Smooth muscle cell (in vitro differentiated cells): ENCODE results near the gene KCNH4. TPM values are rescaled to one million over a fixed set of nuclear protein-coding genes. Genes with fewer than 3 reads are reported as not detected.
A peak's percentile ranks its signal among the peaks of the same experiment; 100 is the strongest.

Experiments
- DNase-seq: peaks from one replicate; lab custom pipeline; 2025; ENCODE audit not compliant: unreplicated experiment; lab: John Stamatoyannopoulos, UW
- H2AFZ ChIP-seq: fragments of 200-600 bp; sonication (generic); 2 replicates; pipeline ENCODE4 v1.6.0; 2016; ENCODE audit warnings: antibody characterized with exemption, low read depth, mild to moderate bottlenecking
- H3F3A ChIP-seq: fragments of 200-600 bp; sonication (generic); 2 replicates; pipeline ENCODE4 v1.6.0; 2017; ENCODE audit warnings: antibody characterized with exemption, low read depth
- H3K27ac ChIP-seq: fragments of 200-600 bp; sonication (generic); 2 replicates; pipeline ENCODE4 v1.5.1; 2016; ENCODE audit warnings: low read depth, mild to moderate bottlenecking
- H3K27me3 ChIP-seq: fragments of 200-600 bp; sonication (generic); 2 replicates; pipeline ENCODE4 v1.6.1; 2016; ENCODE audit warnings: low read depth, mild to moderate bottlenecking
- H3K36me3 ChIP-seq: fragments of 200-600 bp; sonication (generic); 2 replicates; pipeline ENCODE4 v1.5.1; 2016; ENCODE audit warnings: low read depth
- H3K4me1 ChIP-seq: fragments of 200-600 bp; sonication (generic); 2 replicates; pipeline ENCODE4 v1.5.1; 2016; ENCODE audit warnings: low read depth
- H3K4me2 ChIP-seq: fragments of 200-600 bp; sonication (generic); 2 replicates; pipeline ENCODE4 v1.6.0; 2016; ENCODE audit warnings: mild to moderate bottlenecking
- H3K4me3 ChIP-seq: fragments of 200-600 bp; sonication (generic); 2 replicates; pipeline ENCODE4 v1.5.1; 2016; ENCODE audit warnings: mild to moderate bottlenecking
- H3K79me2 ChIP-seq: fragments of 200-600 bp; sonication (generic); 2 replicates; pipeline ENCODE4 v1.6.0; 2016; ENCODE audit warnings: low read depth, mild to moderate bottlenecking
- H3K9ac ChIP-seq: fragments of 200-600 bp; sonication (generic); 2 replicates; pipeline ENCODE4 v1.6.0; 2016; ENCODE audit warnings: low read depth
- H3K9me3 ChIP-seq: fragments of 200-600 bp; sonication (generic); replicated peaks from 2 replicates; pipeline ENCODE4 v1.5.1; 2016; ENCODE audit warnings: low read depth
- H4K20me1 ChIP-seq: fragments of 200-600 bp; sonication (generic); 2 replicates; pipeline ENCODE4 v1.6.0; 2016; ENCODE audit warnings: low read depth
- WGBS: methylation state at CpG from one replicate; pipeline ENCODE4 v1.1.7; 2016; ENCODE audit warnings: low lambda C conversion rate; 5-methylcytosine and 5-hydroxymethylcytosine counted together
- polyA plus RNA-seq: library from polyadenylated mRNA; unstranded; fragments of >200 nt; fragmentation: Nextera tagmentation; extraction: Ambion mirVana; gene quantifications from 2 replicates; pipeline ENCODE4 v1.2.1, GENCODE V29; 2016
- total RNA-seq: library from RNA; depleted of rRNA; stranded (reverse); fragments of >200 nt; gene quantifications from 2 replicates; pipeline ENCODE4 v1.2.3, GENCODE V29; 2014
- TF ChIP-seq, protein P1 (sequence below): fragments of 200-600 bp; sonication (generic); IDR thresholded peaks from 2 replicates; pipeline ENCODE4 v1.5.1; 2017; ENCODE audit warnings: borderline replicate concordance, mild to moderate bottlenecking, antibody characterized with exemption; ENCODE audit not compliant: insufficient read depth, poor library complexity, severe bottlenecking

KCNH4 gene
- total and polyA plus RNA-seq, 2 experiments from 2014 or later = not detected

DNA sequence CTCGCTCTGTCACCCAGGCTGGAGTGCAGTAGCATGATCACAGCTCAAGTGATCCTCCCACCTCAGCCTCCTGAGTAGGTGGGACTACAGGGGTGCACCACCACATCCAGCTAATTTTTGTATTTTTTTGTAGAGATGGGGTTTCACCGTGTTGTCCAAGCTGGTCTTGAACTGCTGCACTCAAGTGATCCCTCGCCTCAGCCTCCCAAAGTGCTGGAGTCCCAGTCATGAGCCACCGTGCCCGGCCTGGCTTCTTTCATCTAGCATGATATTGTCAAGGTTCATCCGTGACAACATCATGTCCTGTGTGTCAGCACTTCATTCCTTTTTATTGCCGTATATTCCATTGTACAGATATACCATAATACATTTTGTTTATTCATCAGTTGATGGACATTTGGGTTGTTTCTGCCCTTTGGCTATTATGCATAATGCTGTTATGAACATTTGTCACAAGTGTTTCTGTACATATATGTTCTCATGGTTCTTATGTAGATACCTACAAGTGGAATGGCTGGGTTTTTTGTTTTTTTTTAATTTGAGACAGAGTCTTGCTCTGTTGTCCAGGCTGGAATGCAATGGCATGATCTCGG lies 16.7 kb upstream of the KCNH4 start:
- no peaks in the 10 kb centered on the region for H3K79me2 ChIP-seq
- no peak overlapping the region for H3K9ac ChIP-seq
- H3K9me3 ChIP-seq = no peaks in the 10 kb centered on the region
- DNase-seq = no peak
- WGBS = 96% methylated on average over 8 of the region's 8 CpGs
- H3K36me3 ChIP-seq = no peaks in the 10 kb centered on the region
- no peak overlapping the region for H3K27ac ChIP-seq
- H3K27me3 ChIP-seq = no peaks in the 10 kb centered on the region
- TF ChIP-seq, protein P1, sequence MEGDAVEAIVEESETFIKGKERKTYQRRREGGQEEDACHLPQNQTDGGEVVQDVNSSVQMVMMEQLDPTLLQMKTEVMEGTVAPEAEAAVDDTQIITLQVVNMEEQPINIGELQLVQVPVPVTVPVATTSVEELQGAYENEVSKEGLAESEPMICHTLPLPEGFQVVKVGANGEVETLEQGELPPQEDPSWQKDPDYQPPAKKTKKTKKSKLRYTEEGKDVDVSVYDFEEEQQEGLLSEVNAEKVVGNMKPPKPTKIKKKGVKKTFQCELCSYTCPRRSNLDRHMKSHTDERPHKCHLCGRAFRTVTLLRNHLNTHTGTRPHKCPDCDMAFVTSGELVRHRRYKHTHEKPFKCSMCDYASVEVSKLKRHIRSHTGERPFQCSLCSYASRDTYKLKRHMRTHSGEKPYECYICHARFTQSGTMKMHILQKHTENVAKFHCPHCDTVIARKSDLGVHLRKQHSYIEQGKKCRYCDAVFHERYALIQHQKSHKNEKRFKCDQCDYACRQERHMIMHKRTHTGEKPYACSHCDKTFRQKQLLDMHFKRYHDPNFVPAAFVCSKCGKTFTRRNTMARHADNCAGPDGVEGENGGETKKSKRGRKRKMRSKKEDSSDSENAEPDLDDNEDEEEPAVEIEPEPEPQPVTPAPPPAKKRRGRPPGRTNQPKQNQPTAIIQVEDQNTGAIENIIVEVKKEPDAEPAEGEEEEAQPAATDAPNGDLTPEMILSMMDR = no peak
- no peak overlapping the region for H3K4me2 ChIP-seq
- no peaks in the 10 kb centered on the region for H4K20me1 ChIP-seq
- no peak overlapping the region for H2AFZ ChIP-seq
- H3K4me3 ChIP-seq = no peak overlapping the region
- H3F3A ChIP-seq = no peaks in the 10 kb centered on the region
- H3K4me1 ChIP-seq = no peaks in the 10 kb centered on the region

DNA sequence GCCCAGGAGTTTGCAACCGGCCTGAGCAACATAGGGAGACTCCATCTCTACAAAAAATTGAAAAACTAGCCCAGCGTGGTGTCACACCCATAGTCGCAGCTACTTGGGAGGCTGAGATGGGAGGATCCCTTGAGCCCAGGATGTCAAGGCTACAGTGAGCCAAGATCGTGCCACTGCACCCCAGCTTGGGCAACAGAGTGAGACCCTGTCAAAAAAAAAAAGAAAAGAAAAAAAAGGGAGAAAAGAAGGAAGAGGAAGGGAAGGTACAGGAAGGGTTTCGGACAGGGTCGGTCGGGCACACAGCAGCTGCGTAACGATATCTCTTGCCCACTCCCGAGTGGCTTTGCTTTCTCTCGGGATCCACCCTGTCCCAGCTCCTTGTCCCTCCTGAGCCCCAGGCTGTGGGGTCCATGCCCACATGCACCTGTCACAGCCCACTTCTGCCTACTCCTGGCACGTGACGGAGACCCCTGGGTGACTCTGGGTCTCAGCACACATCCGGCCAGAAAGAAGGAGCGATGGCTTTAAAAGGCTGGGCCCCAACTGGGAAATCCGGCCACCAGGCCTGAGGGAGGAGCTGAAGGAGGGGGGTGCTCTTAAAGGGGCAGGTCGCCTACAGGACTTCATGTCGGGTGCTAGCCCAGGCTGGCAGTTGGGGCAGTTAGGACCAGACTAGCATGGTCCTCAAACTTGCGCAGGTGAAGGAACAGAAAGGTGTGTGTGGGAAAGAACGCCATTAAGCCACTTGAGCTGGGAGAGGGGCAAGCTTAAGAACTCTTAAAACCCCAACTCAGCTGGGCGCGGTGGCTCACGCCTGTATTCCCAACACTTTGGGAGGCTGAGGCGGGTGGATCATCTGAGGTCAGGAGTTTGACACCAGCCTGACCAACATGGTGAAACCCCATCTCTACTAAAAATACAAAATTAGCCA lies 13.3 kb upstream of the KCNH4 start, which contains the start of gene GHDC:
Gene GHDC (minus strand): TSS at position 526 of the 931 bp plus-strand sequence. CDS start 913 bp downstream, outside the sequence.
- peak within 1 kb of the TSS; percentile 54 for H3K4me3 ChIP-seq
- WGBS = 62% methylated on average over 24 of the region's 24 CpGs
- peak within 1 kb of the TSS; percentile 82 for H3K4me2 ChIP-seq
- no peak for DNase-seq
- H2AFZ ChIP-seq = no peak within 1 kb of the TSS
- no peaks in the 10 kb centered on the region for H3K9me3 ChIP-seq
- TF ChIP-seq, protein P1 = no peak
- no peaks in the 10 kb centered on the region for H3K4me1 ChIP-seq
- H3K79me2 ChIP-seq = no peaks in the 10 kb centered on the region
- H3K27ac ChIP-seq = no peak within 1 kb of the TSS
- H3K9ac ChIP-seq = no peak within 1 kb of the TSS
- no peaks in the 10 kb centered on the region for H4K20me1 ChIP-seq
- H3K36me3 ChIP-seq = no peaks in the 10 kb centered on the region
- H3F3A ChIP-seq = no peaks in the 10 kb centered on the region
- H3K27me3 ChIP-seq = no peaks in the 10 kb centered on the region

DNA sequence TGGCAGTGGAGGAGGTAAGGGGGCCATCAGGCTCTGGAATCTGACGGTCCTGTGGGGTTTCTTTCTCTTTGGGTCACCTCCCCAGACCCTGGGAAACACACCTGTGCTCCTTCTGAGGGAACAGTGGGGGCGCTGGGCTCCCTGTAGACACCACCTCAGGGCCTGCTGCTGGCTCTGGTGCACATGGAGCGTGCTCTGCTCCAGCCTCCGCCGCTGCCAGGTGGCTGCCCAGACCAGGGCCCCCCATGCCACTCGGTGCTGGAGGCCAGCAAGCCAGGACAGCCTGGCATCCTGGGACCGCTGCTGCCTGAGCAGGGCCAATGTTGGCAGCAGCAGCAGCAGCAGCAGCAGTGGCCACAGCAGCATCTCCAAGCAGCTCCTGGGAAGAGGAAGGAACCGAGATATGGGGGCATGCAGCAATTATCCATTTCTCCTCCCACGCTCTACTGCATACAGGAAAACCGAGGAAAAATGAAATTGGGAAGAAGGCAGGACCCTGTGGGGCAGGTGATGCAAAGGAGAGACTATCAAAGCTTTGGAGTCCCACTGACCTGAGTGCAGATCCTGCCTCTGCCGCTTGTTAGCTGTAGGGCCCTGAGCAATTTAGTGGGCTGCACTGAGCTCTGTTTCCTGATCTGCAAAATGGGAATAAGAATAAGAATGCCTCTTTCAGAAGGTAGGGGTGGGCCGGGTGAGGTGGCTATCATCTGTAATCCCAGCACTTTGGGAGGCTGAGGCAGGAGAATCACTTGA lies 12.4 kb upstream of the KCNH4 start:
- H3K79me2 ChIP-seq = no peaks in the 10 kb centered on the region
- TF ChIP-seq, protein P1 = no peak
- no peaks in the 10 kb centered on the region for H4K20me1 ChIP-seq
- no peaks in the 10 kb centered on the region for H3F3A ChIP-seq
- no peak overlapping the region for H3K4me2 ChIP-seq
- no peak overlapping the region for H3K27ac ChIP-seq
- no peaks in the 10 kb centered on the region for H3K9me3 ChIP-seq
- 93% methylated on average over 12 of the region's 12 CpGs for WGBS
- no peak overlapping the region for H2AFZ ChIP-seq
- H3K9ac ChIP-seq = no peak overlapping the region
- no peaks in the 10 kb centered on the region for H3K36me3 ChIP-seq
- no peaks in the 10 kb centered on the region for H3K27me3 ChIP-seq
- no peaks in the 10 kb centered on the region for H3K4me1 ChIP-seq
- no peak for DNase-seq
- H3K4me3 ChIP-seq = no peak overlapping the region
